Brain microvascular endothelial cell (primary cell): ENCODE measurements around the gene TAF9B.

Experiments used
- DNase-seq: peaks from one replicate; pipeline ENCODE4 v3.0.0-alpha.2; 2020
- H3K27ac ChIP-seq: fragments of 250-450 bp; sonication (Bioruptor Pico); 2 replicates; pipeline ENCODE4 v1.5.1; 2020; ENCODE audit warnings: mild to moderate bottlenecking, moderate library complexity
- H3K27me3 ChIP-seq: fragments of 250-450 bp; sonication (Bioruptor Pico); replicated peaks from 2 replicates; pipeline ENCODE4 v1.5.1; 2020; ENCODE audit warnings: mild to moderate bottlenecking
- H3K36me3 ChIP-seq: fragments of 250-450 bp; sonication (Bioruptor Pico); replicated peaks from 2 replicates; pipeline ENCODE4 v1.5.1; 2020; ENCODE audit warnings: mild to moderate bottlenecking
- H3K4me3 ChIP-seq: 2 replicates; pipeline ENCODE4 v1.5.1; 2011; ENCODE audit warnings: low read depth, mild to moderate bottlenecking, control low read depth, low read length, moderate library complexity
- CTCF ChIP-seq: IDR thresholded peaks from 2 replicates; pipeline ENCODE4 v1.5.1; 2011; ENCODE audit warnings: low read depth, mild to moderate bottlenecking, moderate library complexity, low read length, control low read depth, inconsistent platforms; ENCODE audit errors: missing control alignments
- in situ Hi-C: cut with HindIII; loops from 2 replicates; pipeline ENCODE4 v1.10.0; 2017; ENCODE audit warnings: low sequenced_read_pairs, low pct_ligation_motif_present

TAF9B gene

GRCh38 chrX:78116365-78116764 is 23.1 kb downstream of the TAF9B start:
- no peak overlapping the region for H3K27ac ChIP-seq
- peaks cover 34% of the 10 kb centered on the region for H3K36me3 ChIP-seq
- H3K27me3 ChIP-seq = no peaks in the 10 kb centered on the region
- H3K4me3 ChIP-seq = no peak overlapping the region
- in situ Hi-C loops = no loop called here
- no peak for TF ChIP-seq CTCF
- no peak for DNase-seq

- no peak overlapping the region for H3K4me3 ChIP-seq
- in situ Hi-C loops = no loop called here
- no peak for TF ChIP-seq CTCF
- peaks cover 19% of the 10 kb centered on the region for H3K36me3 ChIP-seq
- no peak for DNase-seq
- H3K27ac ChIP-seq = no peak overlapping the region
- H3K27me3 ChIP-seq = no peaks in the 10 kb centered on the region
These were observed 28.1 kb downstream of the TAF9B start for GRCh38 chrX:78111140-78111931.

- H3K27ac ChIP-seq = no peak overlapping the region
- DNase-seq = no peak
- H3K27me3 ChIP-seq = no peaks in the 10 kb centered on the region
- in situ Hi-C loops = no loop called here
- H3K4me3 ChIP-seq = no peak overlapping the region
- TF ChIP-seq CTCF = no peak
- peaks cover 6% of the 10 kb centered on the region for H3K36me3 ChIP-seq
These were observed 30.0 kb downstream of the TAF9B start for GRCh38 chrX:78109458-78109857.

DNA sequence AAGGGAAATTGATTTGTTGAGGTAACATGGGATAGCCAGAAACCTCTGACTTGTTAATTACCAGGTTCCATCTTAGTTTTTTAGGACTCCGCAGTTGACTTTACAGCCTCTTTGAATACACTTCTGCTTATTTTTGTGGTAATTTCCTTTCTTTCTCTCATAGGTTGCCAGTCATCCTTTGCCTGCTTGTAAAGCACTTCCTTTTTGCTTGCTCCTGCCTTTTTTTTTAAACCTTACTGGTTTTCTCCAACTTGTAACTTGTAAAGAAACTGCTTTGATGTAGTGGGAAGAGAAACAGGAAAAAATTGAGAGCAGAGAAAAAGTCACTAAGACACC is 32.8 kb downstream of the TAF9B start:
- Histone ChIP-seq H3K27me3 (no peaks in the 10 kb centered on the region), H3K27ac (no peak overlapping the region), H3K4me3 (no peak overlapping the region), H3K36me3 (peaks cover 2% of the 10 kb centered on the region)
- no peak for DNase-seq
- no peak for TF ChIP-seq CTCF
- in situ Hi-C loops = no loop called here

GRCh38 chrX:78105944-78106650 is 33.4 kb downstream of the TAF9B start:
- Histone ChIP-seq H3K27ac (no peak overlapping the region), H3K36me3 (peaks cover 2% of the 10 kb centered on the region), H3K4me3 (peak overlapping the region; percentile 85), H3K27me3 (no peaks in the 10 kb centered on the region)
- in situ Hi-C loops = no loop called here
- TF ChIP-seq CTCF = no peak
- no peak for DNase-seq
